GM20000 (cell line): ENCODE measurements around the gene CYP27B1.

Source experiments
- DNase-seq: peaks from one replicate; pipeline ENCODE4 v3.0.0; 2012; ENCODE audit warnings: low spot score
- TF ChIP-seq, protein P1 (sequence below): IDR thresholded peaks from 2 replicates; pipeline ENCODE4 v1.5.1; 2012; ENCODE audit warnings: mild to moderate bottlenecking, control low read depth; ENCODE audit errors: extremely low read depth, missing control alignments

CYP27B1 gene

DNA sequence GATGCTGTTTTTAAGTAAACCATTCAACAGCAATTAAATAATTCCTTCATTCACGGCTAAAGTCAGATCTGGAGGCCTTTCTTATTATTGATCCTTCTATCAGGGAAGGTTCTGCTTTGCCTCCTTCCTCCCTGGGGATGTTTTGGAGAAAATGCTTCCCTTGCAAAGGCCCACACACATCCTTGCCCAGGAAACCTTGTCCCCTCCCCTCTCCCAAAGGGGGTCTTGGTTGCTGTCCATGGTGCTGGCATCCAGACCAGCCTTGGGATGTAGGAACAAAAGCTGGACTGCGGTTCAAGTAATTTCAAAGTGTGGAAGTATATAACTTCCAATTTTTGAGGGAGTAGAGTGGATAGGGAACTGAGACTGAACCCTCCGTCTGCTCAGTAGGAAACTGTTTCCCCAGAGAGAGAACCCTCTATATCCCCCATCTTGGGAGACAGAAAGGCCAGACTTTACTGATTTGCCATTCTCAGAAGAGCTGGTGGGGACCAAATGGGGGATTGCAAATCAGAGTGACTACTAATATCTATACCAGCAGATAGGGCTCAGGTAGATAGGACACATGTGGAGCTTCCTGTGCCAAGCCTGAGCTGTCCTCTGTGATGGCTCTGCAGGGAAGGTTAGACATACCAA lies 6.4 kb downstream of the CYP27B1 start:
- TF ChIP-seq, protein P1, sequence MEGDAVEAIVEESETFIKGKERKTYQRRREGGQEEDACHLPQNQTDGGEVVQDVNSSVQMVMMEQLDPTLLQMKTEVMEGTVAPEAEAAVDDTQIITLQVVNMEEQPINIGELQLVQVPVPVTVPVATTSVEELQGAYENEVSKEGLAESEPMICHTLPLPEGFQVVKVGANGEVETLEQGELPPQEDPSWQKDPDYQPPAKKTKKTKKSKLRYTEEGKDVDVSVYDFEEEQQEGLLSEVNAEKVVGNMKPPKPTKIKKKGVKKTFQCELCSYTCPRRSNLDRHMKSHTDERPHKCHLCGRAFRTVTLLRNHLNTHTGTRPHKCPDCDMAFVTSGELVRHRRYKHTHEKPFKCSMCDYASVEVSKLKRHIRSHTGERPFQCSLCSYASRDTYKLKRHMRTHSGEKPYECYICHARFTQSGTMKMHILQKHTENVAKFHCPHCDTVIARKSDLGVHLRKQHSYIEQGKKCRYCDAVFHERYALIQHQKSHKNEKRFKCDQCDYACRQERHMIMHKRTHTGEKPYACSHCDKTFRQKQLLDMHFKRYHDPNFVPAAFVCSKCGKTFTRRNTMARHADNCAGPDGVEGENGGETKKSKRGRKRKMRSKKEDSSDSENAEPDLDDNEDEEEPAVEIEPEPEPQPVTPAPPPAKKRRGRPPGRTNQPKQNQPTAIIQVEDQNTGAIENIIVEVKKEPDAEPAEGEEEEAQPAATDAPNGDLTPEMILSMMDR = no peak
- no peak for DNase-seq

DNA sequence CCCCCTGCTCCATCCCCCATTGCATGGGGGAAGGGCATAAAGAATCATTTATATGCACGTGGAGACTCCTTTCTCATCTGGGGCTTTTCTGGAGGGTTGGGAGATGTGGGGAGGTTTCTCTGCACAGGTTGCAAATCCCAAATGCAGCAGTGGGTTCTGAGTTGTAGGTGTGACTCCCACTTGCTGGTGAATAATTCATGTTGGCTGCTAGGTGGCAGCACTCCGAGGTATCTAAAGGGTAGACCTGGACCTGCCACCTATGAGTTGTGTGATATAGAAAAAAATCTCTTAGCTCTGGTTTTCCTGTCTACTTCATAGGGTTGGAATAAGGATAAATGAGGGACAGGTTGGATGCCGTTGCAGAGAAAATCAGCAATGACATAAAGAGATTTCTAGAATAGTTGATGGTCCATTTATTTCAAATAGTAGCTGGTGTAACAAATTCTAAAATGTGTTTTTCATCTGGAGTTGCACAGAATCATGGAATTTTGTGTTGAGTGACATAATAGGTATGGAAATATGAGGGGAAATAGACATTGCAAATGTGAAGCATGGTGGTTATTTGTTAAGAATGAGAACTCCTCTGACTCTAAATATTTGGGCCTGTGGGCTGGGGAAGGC lies 7.4 kb downstream of the CYP27B1 start:
- TF ChIP-seq, protein P1 = peak; percentile 45
- DNase-seq = peak; percentile 60

DNA sequence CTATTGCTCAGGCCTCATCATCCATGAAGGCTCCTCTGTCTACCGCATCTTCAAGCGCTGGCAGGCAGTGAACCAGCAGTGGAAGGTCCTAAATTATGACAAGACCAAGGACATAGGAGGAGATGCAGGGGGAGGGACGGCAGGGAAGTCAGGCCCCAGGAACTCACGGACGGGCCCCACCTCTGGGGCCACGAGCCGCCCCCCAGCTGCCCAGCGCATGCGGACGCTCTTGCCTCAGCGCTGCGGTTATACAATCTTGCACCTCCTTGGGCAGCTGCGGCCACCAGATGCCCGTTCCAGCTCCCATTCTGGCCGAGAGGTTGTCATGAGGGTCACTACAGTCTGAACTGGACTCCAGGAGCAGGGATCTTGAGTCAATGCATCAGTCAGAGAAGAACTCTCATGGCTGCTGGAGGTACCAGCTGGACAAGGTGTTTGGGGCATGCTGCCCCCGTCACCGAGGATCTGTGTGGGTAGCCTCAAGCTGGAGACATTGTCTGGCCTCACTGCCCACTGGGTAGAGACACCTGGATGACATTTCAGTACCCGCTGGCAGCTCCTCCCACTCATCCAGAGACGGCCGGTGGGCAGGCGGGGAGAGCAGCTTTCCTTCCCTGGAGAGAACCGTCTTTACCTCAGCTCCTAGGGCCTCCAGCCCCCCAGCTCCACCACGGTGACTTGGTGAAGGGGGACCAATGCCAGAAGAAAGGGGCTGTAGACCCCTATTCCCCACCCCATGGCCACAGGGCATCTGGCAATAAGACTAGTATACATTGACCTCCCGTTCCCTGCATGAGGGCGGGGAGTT lies 8.1 kb downstream of the CYP27B1 start:
- no peak for DNase-seq
- TF ChIP-seq, protein P1 = no peak

DNA sequence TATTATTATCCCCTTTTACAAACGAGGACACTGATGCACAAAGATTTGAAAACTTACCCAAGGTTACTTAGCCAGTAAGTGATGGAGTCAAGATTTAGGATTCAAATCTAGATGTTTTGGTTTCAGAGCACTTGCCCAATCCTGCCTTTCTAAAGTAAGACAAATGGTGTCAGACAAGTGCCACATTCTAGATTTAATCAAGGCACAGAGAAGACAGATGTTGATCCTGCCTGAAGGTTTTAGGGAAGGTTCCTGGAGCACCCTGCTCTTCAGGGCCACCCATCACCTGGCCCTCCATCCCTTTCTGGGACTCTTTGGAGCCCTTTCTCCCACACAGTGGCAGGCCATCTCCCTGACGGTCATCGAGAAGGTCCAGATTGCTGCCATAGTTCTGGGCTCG lies 9.1 kb downstream of the CYP27B1 start:
- no peak for DNase-seq
- TF ChIP-seq, protein P1 = no peak

DNA sequence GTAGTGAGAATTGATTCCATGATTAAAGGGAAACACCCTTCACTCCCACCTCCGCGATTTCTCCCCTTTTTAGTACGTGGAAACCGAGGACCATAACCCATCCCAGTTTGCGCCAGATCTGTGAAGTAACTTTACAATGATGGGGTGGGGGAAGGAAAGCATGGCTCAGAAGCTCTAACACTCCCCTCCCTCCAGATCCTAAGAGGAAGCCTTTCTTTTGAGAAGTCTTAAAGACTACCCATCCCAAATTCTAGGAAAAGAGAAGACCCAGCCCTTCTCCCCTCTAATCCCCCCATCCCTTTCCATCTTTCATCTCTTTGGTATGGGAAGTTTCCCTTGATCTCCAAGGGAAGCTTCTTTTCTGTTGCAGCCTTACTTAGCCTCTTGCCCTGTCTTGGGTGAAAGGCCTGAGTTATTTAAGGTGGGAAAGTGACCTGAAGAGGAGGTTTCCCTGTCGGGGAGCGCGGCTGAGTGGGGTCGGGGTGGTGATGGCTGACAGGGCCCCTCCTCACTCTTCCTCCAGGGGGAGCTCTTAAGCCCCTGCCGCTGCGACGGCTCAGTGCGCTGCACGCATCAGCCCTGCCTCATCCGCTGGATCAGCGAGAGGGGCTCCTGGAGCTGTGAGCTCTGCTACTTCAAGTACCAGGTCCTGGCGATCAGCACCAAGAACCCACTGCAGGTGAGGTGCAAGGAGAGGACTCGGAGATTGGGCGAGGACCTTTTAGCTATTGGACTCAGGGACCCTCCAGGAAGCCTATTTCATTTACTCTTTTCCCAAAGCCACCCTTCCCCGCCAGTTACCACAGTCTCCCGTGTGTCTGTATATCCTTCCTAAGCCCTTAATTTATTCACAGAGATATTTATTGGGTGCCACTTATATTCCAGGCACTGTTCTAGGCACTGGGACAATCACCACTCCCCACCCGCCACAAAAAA lies 10.2 kb downstream of the CYP27B1 start:
- peak; percentile 90 for DNase-seq
- TF ChIP-seq, protein P1 = peak; percentile 84

DNA sequence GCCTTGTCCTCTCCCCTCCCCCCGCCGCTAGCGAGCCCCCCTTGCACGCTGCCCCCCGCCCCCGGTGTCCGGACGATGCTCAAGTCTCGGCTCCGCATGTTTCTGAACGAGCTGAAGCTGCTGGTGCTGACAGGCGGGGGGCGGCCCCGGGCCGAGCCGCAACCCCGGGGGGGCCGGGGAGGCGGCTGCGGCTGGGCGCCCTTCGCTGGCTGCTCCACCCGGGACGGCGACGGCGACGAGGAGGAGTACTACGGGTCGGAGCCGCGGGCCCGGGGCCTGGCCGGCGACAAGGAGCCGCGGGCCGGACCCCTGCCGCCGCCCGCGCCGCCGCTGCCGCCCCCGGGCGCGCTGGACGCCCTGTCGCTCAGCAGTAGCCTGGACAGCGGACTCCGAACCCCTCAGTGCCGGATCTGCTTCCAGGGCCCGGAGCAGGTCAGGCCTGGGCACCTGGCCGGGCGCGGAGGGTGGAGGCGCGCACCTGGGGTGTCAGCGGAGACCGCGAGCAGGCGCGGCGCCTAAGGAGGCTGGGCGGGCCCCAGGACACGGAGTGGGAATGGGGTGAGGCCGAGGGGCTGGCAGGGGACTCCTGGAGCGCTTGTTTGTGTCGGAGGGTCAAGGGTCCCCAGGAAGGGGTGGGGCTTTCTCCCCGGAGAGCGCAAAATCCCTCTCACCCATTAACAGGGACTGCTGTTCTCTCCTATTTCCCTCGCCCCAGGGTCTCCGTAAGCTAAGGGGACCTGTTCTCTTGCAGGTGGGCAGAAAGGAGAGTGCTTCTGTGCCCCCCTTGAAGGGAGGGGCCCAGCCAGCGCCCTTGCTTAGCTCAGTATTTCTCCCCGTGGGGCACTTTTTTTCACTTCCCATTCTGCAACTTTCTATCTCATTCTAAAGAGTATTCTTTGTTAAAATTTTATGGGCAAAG lies 11.2 kb downstream of the CYP27B1 start:
- TF ChIP-seq, protein P1 = no peak
- DNase-seq = peak; percentile 69
